HG03175 (cell line): Measurements from ENCODE around the gene TMSB15B.
"Not testable (repeated sequence)": the region's sequence is repeated elsewhere in the genome, so short reads cannot be mapped to it uniquely, and the experiment has no call there.

Experiments
- ATAC-seq: cut with Tn5 transposase; IDR thresholded peaks from one replicate; pipeline ENCODE4 v1.9.1; 2021; ENCODE audit warnings: mild to moderate bottlenecking, moderate library complexity; ENCODE audit not compliant: unreplicated experiment

The TMSB15B gene

DNA sequence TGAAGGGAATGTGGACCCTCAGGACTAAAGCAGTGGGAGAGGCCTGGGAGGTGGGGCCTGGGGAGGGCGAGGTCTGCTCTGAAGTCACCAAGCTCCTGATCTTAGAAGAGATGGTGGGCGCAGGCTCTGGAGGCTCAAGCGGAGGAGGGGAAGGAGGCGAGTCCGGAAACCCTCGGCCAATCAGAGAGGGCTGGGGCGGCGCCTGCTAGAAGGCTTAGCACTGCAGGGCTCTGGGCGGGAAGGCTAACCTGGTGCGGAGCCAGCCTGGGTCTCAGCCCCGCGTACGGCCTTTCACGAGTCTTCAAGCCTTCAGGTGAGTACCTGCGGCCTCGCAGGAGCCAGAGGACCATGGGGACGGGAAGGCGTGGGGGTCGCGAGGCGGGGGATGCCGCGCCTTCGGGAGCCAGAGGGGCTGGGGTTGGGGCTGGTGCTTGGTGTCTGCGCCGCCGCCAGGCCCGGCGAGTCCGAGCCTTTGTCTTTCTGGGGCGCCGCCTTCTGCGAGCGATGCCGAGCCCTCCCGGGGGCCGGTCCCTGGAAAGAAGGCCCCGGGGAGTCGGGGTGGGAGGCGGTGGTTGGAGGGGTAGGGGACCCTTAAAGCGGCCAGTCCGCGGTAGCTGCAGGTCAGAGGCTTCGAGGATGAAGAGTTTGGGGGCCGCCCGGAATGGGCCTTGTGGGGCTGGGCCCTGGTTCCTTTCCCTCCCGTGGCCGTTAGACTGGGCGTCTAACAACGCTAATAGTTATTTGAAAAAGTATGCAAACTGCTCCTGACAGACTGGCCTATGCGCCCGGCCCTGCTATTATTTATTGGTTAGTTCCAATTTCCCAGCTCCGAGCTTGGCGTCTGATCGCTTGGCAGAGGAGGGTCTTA, at the start of gene TMSB15B:
Gene TMSB15B (plus strand): TSS at position 217 of the 868 bp plus-strand sequence.
- ATAC-seq, result peak; percentile 98

DNA sequence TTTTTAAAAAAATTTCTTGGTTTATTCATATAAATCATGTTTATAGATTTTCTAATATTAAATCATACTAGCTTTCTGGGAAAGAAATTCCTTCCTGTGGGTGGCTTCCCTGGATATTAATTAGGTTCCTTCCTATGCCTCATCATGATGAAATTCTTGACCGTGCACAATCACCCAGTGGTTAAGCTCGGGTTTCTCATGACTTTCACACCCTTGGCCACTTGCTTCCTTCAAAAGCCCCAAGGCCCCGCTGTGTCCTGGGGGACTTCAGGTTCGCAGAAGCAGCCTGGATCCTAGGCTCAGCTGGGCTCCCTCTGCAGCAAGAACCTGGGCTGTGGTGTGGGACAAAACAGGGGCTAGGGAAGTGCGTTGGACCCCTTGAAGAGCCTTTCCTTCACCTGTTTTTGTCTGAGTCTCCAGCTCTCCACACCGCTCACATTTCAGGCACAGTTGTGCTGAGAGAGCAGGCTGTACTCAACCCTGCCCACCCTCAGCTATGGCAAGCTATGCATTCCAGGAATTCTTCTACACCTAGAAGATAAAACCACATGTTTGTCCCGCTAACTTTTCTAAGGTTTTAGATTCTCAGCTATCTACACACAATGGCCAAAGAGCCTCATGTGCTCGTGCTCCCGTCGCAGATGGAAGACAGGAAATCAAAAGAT, 48.9 kb upstream of the TMSB15B start:
- ATAC-seq, result no peak

- no peak for ATAC-seq
Observed at GRCh38 chrX:103918050-103918449, 44.4 kb upstream of the TMSB15B start.

- ATAC-seq, result peak; percentile 61
Observed at GRCh38 chrX:103918571-103919269, 43.7 kb upstream of the TMSB15B start.

GRCh38 chrX:103919270-103919637, 43.2 kb upstream of the TMSB15B start:
- ATAC-seq, result peak; percentile 52

DNA sequence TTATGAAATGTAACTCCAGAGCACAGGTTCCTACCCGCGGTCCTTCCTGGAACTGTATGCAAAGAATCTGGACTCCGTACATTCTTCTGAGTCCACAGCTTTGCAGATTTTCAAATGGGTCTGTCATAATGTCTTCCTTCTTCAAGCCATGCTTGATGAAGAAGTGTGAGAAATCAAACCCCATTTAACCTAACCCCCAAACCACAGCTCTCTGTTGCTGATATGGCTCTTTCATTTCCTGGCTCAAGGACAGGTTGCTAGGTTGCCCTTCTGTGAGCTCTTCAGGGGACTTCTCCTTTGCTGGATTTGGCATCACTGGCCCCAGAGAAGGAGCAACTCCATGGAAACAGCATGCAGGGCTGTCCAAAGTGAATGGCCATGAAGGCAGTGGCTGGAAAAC, 41.9 kb upstream of the TMSB15B start:
- ATAC-seq, result peak; percentile 60

DNA sequence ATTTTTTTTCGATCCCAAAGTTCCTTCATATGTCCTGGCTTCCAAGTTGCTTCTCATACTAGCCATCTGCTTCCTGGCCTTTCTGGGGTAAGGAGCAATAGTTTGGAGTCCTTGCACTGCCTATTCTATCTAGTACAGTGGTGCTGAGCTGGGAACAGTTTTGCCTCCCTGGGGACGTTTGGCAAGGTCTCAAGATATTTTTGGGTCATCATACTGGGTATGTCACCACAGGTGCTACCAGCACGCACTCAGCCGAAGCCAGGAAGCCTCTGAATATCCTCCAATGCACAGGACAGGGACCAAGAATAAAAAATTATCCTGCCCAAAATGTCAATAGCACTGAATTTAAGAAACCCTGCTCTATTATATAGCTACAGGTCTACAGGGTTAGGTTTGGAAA, 35.4 kb upstream of the TMSB15B start:
- ATAC-seq, result peak; percentile 52

GRCh38 chrX:103927633-103928032, 34.8 kb upstream of the TMSB15B start:
- ATAC-seq, result no peak

GRCh38 chrX:103932133-103932532, 30.3 kb upstream of the TMSB15B start:
- ATAC-seq, result no peak

GRCh38 chrX:103940257-103940656, 22.2 kb upstream of the TMSB15B start:
- ATAC-seq, result not testable (repeated sequence)

DNA sequence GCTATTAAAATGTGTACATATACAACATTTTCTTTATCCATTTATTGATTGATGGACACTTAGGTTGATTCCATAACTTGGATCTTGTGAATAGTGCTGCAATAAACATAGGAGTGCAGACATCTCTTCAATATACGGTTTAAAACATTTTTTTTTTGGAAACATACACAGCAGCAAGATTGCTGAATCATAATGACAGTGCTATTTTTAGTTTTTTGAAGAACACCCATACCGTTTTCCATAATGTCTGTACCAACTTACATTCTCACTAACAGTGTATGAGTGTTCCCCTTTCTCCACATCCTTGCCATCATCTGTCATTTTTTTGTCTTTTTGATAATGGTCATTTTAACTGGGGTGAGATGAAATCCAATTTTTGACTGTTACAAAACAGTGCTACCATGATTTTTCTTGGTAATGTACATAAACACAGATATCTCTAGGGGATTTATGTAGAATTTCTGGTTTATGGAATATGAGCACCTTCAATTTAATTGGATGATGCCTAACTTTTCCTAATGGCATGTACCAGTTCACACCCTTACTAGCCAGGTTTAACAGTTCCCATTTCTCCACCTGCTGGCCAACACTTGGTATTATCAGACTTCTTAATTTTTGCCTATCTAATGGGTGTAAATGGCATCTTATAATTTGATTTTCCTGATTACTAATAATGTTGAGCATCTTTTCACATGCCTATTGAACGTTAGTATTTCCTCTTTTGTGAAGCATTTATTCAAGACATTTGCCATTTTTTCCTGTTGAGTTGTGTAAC, 21.0 kb upstream of the TMSB15B start:
- ATAC-seq, result peak; percentile 70

- ATAC-seq, result no peak
Observed at GRCh38 chrX:103949506-103949905, 12.9 kb upstream of the TMSB15B start.

- ATAC-seq, result no peak
Observed at GRCh38 chrX:103953353-103953752, 9.1 kb upstream of the TMSB15B start.

GRCh38 chrX:103954259-103954658, 8.2 kb upstream of the TMSB15B start:
- no peak for ATAC-seq

DNA sequence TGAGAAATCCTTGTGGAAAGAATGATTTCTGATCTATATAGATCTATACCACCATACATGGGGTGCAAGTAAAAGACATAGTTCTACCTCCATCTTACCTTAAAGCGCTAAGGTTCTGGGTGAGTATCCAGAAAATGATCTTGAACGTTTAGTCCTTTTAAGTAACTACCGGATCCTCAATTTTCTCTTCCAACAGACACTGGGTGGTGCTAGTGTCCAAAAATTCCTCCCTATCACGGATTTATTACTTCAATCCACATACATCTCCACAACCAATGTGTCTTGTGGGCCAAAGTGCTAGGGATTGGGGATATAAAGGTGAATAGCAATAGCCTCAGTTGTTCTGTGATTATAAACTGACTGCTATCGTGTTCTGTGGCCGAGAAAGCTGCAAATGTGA, 1.8 kb upstream of the TMSB15B start:
- not testable (repeated sequence) for ATAC-seq

DNA sequence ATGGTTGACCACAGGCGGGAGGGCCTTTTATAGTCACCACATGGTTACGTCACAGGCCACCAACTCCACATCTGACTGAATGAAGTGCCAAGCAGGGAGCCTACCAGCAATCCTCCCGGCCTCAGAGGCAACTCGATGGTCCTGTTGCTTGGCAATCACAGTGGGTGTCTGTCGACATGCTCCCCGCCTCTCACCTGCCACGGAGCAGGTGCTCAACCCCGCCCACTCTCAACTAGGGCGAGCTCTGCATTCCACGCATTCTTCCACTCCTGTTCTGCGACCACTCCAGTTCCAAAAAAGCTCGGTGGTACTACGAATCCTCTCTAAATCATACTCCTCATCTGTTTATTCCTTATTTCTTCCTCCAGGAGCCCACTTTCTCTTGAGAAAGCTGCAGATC, 21.1 kb downstream of the TMSB15B start:
- not testable (repeated sequence) for ATAC-seq

- peak; percentile 69 for ATAC-seq
Observed at GRCh38 chrX:103999234-103999633, 36.8 kb downstream of the TMSB15B start.

DNA sequence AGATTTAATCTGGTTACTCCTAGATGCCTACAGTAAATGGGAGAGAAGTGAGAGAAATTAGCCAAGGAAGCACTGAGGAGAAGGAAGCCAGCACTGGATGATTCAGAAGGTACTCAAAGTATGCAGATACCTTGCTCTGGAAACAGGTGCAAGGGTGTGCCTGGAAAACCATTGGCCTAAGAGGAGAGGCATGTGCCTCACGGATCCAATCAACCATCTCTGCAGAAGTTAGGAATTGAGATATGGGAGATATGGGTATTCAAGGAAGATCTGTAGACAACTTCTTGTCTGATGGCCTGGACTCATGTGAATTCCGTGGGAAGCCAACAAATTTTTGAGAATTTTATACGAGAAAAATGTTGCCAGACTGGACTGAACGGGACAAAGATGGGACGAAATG, 46.4 kb downstream of the TMSB15B start:
- no peak for ATAC-seq

DNA sequence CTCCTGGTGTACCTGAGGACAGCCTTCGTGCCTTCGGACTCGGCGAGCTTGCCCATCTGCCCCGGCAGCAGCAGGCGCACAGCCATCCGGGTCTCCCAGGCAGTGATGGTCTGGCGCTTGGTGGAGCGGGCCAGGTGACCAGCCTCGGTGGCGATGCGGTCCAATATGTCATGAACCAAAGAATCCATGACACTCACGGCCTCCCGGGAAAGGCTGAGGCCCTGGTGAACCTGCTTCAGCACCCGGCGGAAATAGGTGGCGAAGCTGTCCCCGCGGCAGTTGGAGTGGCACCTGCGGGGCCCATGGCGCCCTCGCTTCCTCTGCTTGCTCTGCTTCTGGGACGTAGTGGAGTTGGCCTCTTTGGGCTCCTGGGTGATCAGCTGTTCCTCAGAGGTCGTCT, 50.7 kb downstream of the TMSB15B start:
- ATAC-seq, result no peak

DNA sequence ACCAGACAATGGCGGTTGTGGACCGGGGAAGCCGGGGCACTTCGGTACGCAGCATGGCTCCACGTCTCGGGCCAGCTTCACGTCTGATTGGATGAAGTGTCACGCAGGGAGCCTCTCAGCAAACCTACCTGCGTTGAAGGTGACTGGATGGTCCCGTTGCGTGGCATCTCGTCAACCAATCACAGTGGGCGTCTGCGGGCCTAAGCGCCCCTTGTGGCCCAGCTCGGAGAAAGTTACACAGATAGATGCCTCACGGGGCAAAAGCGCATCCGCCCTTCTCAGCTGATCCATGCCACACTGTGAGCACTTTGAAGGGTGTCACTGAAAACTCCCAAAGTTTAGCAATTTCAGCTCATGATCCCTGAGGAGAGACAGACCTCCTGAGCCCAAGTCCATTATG, 51.2 kb downstream of the TMSB15B start, which contains the start of gene H2BW1:
Gene H2BW1 (minus strand): TSS at position 103 of the 400 bp plus-strand sequence. CDS start 132 bp downstream, outside the sequence.
- ATAC-seq, result no peak

GRCh38 chrX:104015576-104015975, 53.1 kb downstream of the TMSB15B start:
- not testable (repeated sequence) for ATAC-seq
